Activated CD4-positive, alpha-beta T cell treated with anti-CD3 and anti-CD28 coated beads, Interleukin-2, amount 50 U/mL, for 4 hours (primary cell): ENCODE measurements around the gene FBXL17.
"Not testable (repeated sequence)": the region's sequence is repeated elsewhere in the genome, so short reads cannot be mapped to it uniquely, and the experiment has no call there.

Experiments used
- DNase-seq, 2 experiments: peaks; one replicate each; pipeline ENCODE4 v3.0.0-alpha.2; 2020

FBXL17 gene

DNA sequence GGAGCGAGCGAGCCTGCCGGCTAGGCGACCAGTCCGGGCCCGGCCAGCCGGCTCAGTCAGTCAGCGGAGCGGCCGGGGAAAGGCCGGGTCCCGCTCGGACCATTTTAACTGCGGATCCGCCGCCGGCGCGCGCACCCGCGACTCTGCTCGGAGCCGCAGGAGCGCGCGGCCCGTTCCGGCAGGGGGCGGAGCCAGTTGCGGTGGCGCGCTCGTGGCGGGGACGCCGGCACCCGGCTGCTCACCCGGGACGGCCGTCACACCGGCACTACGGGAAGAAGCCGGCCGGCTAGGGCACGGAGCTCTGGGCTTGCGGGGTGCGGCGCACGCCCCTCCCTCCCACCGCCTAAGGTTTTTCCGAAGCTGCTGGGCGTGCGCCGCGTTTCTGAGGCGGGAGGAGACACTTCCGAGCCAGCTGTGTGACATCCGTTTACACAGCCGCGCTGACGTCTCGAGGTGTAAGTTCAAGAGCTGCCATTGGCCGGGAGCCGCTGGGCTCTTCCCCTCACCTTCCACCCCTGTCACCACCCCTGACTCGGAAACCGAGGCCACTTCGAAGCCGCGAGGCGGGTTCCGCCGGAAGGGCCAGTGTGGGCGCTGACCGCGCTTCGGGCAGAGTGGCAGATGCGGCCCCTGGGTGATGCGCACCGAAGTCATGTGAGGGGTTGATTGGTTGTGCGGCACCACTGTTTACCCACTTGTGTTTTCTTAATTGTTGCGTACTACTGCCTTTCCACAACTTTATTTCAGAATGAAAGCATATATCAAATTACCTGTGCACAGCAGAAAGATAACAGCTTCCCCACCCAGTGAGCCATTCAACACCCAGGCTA lies at the start of gene FBXL17:
TSS of gene FBXL17 (minus strand) at position 145 of the 830 bp plus-strand sequence.
- DNase-seq: peak; percentile 85 to 89

DNA sequence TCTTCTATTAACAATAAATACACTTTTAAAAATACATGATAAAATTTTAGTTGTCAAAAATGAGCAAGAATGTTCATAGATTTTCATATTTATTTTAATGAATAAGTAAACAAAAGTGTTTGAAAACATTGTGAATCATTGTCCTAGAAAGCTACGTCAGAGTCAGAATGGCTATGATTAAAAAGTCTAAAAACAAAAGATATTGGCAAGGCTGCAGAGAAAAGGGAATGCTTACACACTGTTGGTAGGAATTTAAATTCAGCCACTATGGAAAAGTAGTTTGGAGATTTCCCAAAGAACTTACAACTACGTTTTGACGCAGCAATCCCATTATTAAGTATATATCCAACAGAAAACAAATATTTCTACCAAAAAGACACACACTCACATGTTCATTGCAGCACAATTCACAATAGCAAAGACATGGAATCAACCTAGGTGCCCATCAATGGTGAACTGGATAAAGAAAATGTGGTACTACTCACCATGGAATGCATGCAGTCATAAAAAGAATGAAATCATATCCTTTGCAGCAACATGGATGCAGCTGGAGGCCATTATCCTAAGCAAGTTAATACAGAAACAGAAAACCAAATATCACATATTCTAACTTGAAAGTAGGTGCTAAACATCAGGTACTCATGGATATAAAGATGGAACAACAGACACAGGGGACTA lies 49.2 kb upstream of the FBXL17 start:
- no peak for DNase-seq

DNA sequence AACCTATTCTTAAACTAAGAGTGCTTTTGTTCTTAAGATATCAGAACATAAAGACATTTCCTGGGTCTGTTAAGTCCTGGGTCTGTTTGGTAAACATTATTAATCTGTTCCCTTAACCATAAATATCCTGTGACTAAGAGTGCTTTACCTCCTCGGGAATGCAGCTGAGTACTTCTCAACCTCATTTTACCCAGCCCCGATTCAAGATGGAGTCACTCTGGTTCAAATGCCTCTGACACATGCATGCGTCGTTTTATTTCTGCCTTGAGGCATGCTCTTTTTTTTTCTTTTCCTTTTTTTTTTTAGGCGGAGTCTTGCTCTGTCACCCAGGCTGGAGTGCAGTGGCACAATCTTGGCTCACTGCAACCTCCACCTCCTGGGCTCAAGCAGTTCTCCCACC lies 39.8 kb upstream of the FBXL17 start:
- DNase-seq: no peak

DNA sequence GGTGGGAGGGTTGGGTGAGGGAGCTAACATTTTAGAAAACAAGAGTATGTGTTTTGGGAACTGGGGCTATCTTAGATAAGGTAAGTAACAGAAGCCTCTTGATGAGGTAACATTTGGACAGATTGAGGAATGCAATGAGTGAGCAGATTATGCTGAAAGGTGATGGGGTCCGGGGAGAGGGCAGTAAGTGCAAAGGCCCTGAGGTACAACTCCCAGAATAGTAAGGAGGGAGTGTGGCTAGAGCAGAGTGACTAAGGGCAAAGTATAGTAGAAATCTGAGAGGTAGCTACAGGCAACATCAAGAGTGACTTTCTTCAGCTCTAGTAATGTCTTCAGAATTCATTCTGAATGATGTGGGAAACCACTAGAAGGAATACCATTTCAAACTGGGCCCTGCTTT lies 38.9 kb upstream of the FBXL17 start:
- no peak for DNase-seq

DNA sequence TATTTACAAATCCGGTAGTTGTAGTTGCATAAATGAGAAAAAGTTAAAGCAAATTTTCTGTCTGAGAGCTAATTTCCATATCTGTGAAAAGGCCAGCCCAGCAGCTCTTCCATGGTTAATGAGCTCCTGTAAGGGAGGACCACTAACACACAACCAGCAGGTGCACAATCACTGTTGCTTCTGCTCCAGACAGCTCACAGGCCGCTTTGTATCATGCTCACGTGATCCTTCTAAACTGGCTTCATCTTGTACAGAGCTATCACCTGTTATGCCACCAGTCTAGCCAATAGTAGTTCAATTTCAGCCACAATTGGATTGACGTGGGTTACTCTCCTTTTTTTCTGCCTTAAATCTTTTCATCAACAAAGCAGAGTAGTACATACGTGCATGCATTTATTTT lies 38.3 kb upstream of the FBXL17 start:
- DNase-seq: no peak

DNA sequence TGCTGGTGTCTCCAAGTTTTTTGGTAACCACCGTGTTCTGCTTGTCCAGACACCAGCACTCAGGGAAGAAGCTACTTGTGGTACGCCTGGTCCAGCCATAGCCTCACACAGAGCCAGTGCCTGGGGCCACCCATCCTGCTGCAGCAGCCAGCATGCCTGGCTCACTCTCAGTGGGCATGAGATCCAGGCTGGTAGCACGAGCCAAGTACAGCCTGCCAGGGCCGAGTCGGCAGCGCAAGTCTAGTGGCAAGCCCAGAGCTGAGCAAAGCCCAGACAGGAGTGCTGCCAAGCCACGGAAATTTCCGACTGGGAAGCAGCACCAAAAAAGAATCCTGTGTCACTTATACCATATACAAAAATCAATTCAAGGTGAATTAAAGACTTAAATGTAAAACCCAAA lies 36.3 kb upstream of the FBXL17 start:
- no peak for DNase-seq

DNA sequence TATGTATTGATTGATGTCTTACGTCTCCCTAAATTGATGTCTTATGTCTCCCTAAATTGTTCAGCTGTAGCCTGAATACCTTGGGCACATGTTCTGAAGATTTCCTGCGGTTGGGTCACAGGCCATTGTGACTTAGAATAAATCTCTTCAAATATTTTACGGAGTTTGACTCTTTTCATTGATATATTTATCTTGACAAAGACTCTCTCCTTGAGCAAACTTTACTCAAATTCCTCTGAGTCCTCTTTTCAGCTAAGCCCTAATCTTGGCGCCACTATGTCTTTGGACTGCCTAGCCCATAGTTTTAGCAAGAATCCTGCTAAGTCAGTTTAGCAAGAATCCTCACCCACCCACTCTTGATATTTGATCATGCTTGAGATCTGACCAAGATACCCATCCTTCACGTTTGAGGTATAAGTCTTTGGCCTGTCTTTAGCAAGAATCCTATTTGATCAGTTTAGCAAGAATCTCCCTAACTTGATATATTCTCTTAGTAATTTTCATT lies 35.3 kb upstream of the FBXL17 start:
- no peak for DNase-seq

DNA sequence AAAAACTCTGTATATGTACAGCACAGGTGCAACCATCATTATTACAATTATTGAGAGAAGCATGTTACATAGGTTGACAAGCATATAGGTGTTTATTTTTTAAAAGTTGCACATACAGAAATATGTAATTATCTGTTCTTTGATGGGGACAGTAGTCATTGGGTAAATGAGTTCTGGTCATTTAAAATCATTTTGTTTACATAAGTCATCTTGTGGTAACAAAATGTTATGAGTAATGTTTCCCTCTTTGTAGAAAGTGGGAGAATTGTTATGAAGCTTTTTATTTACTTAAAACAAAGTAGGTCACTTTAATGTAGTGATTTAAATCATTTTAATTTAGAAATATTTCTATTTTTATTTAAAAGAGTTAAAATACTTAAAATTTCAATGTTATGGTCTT lies 33.8 kb upstream of the FBXL17 start:
- DNase-seq: no peak

DNA sequence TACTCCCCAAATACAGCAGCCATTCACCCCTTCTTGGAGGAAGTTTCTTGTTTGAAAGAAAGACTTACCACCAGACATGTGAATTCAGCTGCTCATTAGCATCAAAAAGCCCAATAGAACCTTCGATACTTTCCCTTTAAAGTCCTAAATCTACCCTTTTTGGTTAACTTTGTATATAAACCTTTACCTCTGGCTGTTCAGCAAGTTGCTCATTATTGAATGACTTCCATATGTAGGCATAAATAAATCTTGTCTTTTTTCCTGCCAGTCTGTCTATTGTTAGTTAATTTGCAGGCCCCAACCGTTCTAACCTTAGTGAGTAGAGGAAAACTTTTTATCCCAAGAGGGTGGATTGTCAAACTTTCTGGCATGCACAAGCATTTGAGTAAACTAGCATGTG lies 27.9 kb upstream of the FBXL17 start:
- DNase-seq: no peak

DNA sequence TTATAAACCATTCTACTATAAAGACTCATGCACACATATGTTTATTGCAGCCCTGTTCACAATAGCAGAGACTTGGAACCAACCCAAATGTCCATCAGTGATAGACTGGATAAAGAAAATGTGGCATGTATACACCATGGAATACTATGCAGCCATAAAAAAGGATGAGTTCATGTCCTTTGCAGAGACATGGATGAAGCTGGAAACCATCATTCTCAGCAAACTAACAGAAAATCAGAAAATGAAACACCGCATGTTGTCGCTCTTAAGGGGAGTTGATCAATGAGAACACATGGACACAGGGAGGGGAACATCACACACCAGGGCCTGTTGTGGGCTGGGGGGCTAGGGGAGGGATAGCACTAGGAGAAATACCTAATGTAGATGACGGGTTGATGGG lies 23.3 kb upstream of the FBXL17 start:
- not testable (repeated sequence) for DNase-seq

DNA sequence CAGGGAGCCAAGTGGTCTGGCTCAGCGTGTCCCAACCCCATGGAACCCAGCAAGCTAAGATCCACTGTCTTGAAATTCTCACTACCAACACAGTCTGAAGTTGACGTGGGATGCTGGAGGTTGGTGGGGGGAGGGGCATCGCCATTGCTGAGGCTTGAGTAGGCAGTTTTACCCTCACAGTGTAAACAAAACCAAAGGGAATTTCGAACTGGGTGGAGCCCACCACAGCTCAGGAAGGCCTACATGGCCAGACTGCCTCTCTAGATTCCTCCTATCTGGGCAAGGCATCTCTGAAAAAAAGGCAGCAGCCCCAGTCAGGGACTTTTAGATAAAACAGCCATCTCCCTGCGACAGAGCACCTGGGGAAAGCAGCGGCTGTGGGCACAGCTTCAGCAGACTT lies 17.1 kb upstream of the FBXL17 start:
- no peak for DNase-seq

DNA sequence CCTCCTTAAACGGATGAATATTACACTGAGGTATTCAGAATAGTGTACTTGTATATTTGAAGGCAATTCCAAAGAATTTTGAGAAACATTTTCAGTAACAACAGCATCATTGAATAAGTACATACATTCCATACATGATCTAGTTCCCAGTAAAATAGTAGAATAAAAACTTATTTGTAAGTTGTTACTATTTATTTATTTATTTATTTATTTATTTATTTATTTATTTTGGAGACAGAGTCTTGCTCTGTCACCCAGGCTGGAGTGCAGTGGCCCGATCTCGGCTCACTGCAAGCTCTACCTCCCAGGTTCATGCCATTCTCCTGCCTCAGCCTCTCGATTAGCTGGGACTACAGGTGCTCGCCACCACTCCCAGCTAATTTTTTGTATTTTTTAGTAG lies 14.9 kb upstream of the FBXL17 start:
- DNase-seq: not testable (repeated sequence)

DNA sequence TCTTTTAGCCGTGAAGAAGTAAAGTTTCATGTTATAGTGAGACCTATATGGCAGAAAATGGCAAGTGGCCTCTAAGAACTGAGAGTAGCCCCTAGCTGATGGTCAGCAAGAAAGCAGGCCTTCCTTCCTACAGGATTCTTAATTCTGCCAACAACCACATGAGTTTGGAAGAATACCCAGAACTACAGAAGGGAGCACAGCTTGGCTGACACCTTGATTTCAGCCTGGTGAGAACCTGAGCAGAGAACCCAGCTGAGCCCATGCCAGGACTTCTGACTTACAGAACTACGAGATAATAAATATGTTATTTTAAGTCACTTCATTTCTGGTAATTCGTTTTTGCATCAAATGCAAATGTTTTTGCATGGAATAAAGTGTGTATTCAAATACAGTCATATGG lies 5.9 kb upstream of the FBXL17 start:
- no peak for DNase-seq

DNA sequence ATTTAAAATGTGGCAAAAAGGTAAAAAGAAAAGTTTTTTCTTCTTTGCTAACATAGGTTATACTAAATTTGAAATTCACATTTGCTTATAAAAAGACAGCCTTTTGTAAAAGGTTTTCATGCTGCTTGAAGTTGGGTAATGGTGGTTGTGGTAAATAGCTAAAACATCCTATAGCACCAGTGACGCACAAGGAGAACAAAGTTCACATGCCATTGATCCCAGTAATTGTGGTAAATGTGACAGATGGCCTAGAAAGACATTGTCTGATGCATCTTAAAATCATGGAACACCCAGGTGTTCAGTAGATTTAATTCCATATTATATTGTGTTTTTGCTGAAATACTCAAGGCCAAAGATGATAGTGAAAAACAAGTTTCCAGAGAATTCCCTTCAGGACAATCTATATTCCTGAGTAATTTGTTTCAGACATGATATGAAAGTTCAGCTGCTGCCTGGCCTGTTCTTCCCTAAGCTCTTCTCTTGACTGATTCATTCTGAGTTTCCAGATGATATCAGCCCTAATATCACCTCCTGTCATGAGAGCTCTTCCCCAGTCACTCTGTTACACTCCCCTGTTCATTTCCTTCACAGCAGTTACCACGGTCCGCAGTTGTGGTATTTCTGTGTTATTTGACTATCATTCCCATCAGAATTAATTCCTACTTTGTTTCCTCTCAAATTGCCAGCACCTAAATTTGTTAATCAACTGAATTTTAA lies 4.6 kb upstream of the FBXL17 start:
- no peak for DNase-seq

DNA sequence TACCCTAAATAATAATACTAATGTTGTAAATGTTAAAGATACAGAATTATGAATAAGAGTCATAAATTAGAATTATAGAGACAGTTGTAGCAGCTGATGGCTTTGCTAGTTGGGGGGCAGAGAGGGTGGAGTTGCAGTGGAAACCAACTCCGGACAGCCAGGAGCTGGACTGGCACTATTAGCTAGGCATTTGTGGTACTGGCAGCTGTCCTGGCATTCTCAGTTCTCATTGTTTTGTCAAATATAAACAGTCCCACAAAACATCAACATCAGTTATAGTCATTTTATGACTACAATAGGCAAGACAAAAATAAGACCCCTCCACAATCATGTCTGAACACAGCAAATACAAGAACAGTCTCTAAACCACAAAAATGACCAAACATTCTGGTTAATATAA lies 2.8 kb upstream of the FBXL17 start:
- DNase-seq: no peak

DNA sequence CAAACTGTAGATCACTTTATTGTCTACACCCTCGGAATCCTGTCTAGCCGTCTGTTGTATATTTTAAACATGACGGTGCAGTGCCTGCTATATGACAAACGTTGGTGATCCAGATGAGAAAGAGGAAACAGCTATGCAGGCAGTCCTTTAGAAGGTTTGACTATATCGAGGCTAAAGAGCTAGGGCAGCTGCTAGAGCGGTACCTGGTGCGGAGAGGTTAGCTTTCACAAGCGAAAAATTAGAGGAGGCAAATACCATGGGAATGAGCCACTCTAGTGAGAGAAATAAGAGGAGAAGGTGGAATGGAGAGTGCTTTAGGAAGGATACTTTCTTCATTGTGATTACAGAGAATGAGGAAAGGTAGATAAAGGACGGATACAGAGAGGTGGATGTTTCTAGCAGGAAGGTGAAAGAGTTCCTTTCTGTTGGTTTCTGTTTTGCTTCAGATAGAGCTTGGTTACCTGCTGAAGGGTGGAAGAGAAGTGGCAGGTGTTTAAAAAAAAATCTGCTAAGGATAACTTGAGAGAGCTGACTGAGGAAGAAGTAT lies 959 bp upstream of the FBXL17 start:
- DNase-seq: peak in 1 of 2 experiments; percentile 0

DNA sequence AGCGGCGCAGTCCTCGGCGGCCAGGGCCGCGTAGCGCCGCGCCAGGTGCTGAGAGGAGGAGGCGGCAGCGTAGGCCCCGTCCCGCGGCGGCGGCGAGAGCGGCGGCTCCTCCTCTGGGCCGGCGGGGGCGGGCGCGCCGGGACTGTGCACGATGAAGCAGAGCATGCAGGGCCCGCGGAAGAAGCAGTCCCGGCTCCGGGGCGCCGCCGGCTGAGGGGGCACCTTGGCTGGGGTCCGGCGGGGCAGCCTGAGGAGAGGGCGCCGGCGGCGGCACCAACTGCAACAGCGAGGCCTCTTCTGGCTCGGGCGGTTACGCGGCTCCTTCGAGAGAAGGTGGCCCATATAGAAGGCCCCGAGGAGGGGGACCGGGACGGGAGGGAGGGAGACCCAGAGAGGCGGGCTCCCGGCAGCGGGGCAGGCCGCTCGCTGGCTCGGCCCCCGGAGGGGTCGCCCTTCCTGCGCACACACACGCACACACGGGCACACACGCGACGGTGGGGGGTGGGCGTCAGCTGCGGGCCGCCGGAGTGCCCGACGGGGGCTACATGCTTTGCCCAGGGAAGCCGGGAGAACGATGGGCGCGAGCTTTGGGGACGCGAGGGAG lies 446 bp downstream of the FBXL17 start:
- peak; percentile 73 to 77 for DNase-seq

DNA sequence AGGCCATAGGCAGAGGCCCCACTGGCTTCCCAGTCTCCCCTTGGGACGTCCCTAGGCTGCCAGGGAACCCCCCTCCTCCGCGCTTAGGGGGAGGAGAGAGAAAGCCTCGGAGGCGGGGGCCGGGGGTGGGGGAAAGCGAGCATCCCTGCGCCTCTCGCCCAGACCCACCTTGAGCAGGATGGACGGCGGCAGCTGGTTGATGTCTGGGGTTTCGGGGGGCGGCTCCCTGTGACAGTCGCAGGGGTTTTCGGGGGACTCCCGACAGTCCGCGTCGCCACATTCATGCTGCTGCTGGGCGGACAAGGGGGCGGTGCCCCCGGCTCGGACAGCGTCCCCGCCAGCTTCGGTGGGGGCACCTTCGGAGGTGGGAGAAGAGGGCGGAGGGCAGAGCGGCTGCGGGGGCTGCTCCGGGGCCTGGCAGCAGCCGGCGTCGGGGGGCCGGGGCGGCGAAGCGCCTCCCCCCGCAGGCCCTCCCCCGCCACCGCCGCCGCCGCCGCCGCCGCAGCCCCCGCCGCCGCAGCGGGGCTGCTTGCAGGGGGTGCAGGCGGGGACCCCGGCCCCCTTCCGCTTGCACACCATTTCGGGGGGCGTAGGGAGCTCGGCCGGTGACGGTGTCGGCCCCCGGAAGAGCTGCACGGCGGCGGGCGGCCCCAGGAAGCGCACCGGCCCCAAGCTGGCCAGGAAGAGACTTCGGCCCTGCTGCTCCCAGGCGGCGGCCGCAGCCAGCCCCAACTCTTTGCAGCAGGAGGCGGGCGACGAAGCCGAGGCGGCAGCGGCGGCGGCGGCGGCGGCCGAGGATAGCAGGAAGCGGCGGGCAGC lies 1.2 kb downstream of the FBXL17 start:
- peak; percentile 26 to 27 for DNase-seq

DNA sequence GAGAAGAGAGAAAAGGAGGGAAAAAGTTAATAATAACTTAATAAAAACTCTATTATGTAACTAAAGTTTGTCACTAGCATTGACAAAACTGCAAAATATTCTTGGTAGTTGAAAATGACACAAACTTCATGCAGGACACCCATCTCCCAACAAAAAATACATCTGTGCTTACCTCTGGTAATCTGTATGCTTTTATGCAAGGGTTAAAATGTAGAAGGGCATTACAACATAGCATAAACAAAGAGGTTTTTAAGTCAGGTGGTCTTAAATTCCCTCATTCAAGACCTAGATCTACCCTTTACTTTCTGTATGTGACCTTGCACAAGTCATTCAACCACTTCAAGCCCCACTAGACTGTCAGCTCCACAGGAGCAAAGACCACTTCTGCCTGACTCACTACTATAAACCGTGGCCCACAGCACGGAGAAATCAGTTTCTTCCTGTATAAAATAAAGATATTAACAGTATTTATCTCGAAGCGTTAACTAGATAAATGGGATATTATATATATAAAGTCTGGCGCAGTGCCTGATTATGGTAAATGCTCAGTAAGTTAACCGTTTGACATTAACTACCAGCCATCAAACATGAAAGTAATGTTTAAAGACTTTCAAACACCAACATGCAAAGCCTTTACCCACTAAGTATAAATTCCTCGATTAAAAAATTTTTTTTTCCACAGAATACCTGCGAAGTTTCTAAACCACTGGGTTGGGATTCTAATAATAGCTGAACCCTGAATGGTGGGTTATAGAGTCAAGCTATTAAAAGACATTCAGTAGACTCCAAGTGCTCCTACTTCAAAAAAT lies 2.0 kb downstream of the FBXL17 start:
- DNase-seq: no peak

DNA sequence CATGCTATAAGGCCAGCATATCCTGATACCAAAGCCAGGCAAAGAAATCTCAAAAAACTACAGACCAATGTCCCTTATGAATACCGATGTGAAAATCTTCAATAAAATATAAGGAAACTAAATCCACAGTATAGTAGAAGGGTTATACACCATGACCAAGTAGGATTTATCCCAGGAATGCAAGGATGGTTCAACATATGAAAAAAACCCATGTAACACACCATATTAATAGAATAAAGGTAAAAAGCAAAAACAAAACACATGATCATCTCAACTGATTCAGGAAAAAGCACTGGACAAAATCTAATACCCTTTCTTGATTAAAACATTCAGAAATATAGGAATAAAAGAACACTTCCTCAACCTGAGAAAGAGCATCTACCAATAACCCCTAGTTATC lies 6.1 kb downstream of the FBXL17 start:
- no peak for DNase-seq

DNA sequence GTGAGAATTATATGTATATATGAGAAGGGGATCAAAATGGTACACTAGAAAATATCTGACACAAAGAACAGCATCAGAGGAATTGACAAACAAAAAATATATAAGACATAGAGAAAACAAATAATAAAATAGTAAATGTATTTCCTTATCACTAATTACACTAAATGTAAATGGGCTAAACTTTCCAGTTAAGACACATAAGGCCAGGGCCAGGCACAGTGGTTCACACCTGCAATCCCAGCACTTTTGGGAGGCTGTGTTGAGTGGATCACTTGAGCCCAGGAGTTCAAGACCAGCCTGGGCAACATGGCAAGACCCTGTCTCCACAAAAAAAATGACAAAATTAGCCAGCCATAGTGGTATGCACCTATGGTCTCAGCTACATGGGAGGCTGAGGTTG lies 8.5 kb downstream of the FBXL17 start:
- DNase-seq: no peak
